ENCODE data around the gene CSPG5. TPM values are rescaled to one million over a fixed set of nuclear protein-coding genes. Genes with fewer than 3 reads are reported as not detected.

CSPG5 gene
- polyA plus RNA-seq, 1 donor from 2014 or later = 67.1 TPM

- TF ChIP-seq SMC3 (conservative IDR thresholded peaks at IDR 0.05; ENCODE audit: poor library complexity) = no peak
- no peak for TF ChIP-seq TAF1 (IDR thresholded peaks at IDR 0.05; ENCODE audit: low read depth)
- TF ChIP-seq CTCF (IDR thresholded peaks at IDR 0.05; ENCODE audit: poor library complexity, severe bottlenecking) = no peak
- no peak for TF ChIP-seq RAD21 (conservative IDR thresholded peaks at IDR 0.05)
- no peak for TF ChIP-seq MXI1 (conservative IDR thresholded peaks at IDR 0.05; ENCODE audit: poor library complexity, severe bottlenecking)
- no peak for TF ChIP-seq POLR2AphosphoS5 (IDR thresholded peaks at IDR 0.05)
- no peak for TF ChIP-seq EZH2 (IDR thresholded peaks at IDR 0.05; ENCODE audit: borderline replicate concordance, insufficient read depth, low read length, poor library complexity, severe bottlenecking)
- no peak for TF ChIP-seq REST (IDR thresholded peaks at IDR 0.05; ENCODE audit: borderline replicate concordance)
- TF ChIP-seq EP300 (conservative IDR thresholded peaks at IDR 0.05; ENCODE audit: poor library complexity, severe bottlenecking) = no peak
- no peaks in the 10 kb centered on the region for H3K27me3 ChIP-seq (ENCODE audit: insufficient read depth, low read depth, low read length)
- no peak overlapping the region for H3K9ac ChIP-seq (ENCODE audit: low read length)
- no peak overlapping the region for H3K4me3 ChIP-seq (ENCODE audit: low read length)
- H2AFZ ChIP-seq (ENCODE audit: low read depth, low read length) = no peak overlapping the region
- no peaks in the 10 kb centered on the region for H4K20me1 ChIP-seq (ENCODE audit: insufficient read depth)
- H3K79me2 ChIP-seq (replicated peaks; ENCODE audit: insufficient read depth, low read length) = no peaks in the 10 kb centered on the region
- H3K27ac ChIP-seq (ENCODE audit: low read length) = no peak overlapping the region
- no peaks in the 10 kb centered on the region for H3K9me2 ChIP-seq (ENCODE audit: insufficient read depth, low read length)
- H3K36me3 ChIP-seq (ENCODE audit: insufficient read depth, low read length) = peaks cover 8% of the 10 kb centered on the region
- no peaks in the 10 kb centered on the region for H3F3A ChIP-seq (ENCODE audit: insufficient read depth, low read length, poor library complexity, severe bottlenecking)
- no peak overlapping the region for H3K4me2 ChIP-seq (ENCODE audit: low read length)
- no peaks in the 10 kb centered on the region for H3K9me3 ChIP-seq (ENCODE audit: low read length)
Observed at GRCh38 chr3:47566667-47567066, 12.0 kb downstream of the CSPG5 start.

- Histone ChIP-seq H3K4me2 (ENCODE audit: low read length) (no peak overlapping the region), H3K27ac (ENCODE audit: low read length) (no peak overlapping the region), H2AFZ (ENCODE audit: low read depth, low read length) (no peak overlapping the region), H3K36me3 (ENCODE audit: insufficient read depth, low read length) (peaks cover 8% of the 10 kb centered on the region), H4K20me1 (ENCODE audit: insufficient read depth) (no peaks in the 10 kb centered on the region), H3K27me3 (ENCODE audit: insufficient read depth, low read depth, low read length) (no peaks in the 10 kb centered on the region), H3F3A (ENCODE audit: insufficient read depth, low read length, poor library complexity, severe bottlenecking) (no peaks in the 10 kb centered on the region), H3K9ac (ENCODE audit: low read length) (no peak overlapping the region), H3K4me3 (ENCODE audit: low read length) (no peak overlapping the region), H3K9me2 (ENCODE audit: insufficient read depth, low read length) (no peaks in the 10 kb centered on the region), H3K9me3 (ENCODE audit: low read length) (no peaks in the 10 kb centered on the region), H3K79me2 (replicated peaks; ENCODE audit: insufficient read depth, low read length) (no peaks in the 10 kb centered on the region)
- no peak for TF ChIP-seq RAD21 (conservative IDR thresholded peaks at IDR 0.05)
- TF ChIP-seq MXI1 (conservative IDR thresholded peaks at IDR 0.05; ENCODE audit: poor library complexity, severe bottlenecking) = no peak
- no peak for TF ChIP-seq EP300 (conservative IDR thresholded peaks at IDR 0.05; ENCODE audit: poor library complexity, severe bottlenecking)
- TF ChIP-seq POLR2AphosphoS5 (IDR thresholded peaks at IDR 0.05) = no peak
- no peak for TF ChIP-seq EZH2 (IDR thresholded peaks at IDR 0.05; ENCODE audit: borderline replicate concordance, insufficient read depth, low read length, poor library complexity, severe bottlenecking)
- TF ChIP-seq CTCF (IDR thresholded peaks at IDR 0.05; ENCODE audit: poor library complexity, severe bottlenecking) = no peak
- TF ChIP-seq REST (IDR thresholded peaks at IDR 0.05; ENCODE audit: borderline replicate concordance) = no peak
- no peak for TF ChIP-seq SMC3 (conservative IDR thresholded peaks at IDR 0.05; ENCODE audit: poor library complexity)
- no peak for TF ChIP-seq TAF1 (IDR thresholded peaks at IDR 0.05; ENCODE audit: low read depth)
Observed at GRCh38 chr3:47565734-47566550, 12.7 kb downstream of the CSPG5 start.
